HG02870 (cell line): ENCODE results near the gene TTLL1.

Source experiments
- ATAC-seq: cut with Tn5 transposase; IDR thresholded peaks from one replicate; pipeline ENCODE4 v1.9.1; 2021; ENCODE audit warnings: mild to moderate bottlenecking, moderate library complexity; ENCODE audit not compliant: unreplicated experiment

The TTLL1 gene

GRCh38 chr22:43014869-43015676, 74.1 kb downstream of the TTLL1 start, which contains the start of gene PACSIN2:
Gene PACSIN2, minus strand, starts transcription at chr22:43015149. Its CDS starts 103,069 bp downstream, at chr22:42912080.
- peak; percentile 93 for ATAC-seq

DNA sequence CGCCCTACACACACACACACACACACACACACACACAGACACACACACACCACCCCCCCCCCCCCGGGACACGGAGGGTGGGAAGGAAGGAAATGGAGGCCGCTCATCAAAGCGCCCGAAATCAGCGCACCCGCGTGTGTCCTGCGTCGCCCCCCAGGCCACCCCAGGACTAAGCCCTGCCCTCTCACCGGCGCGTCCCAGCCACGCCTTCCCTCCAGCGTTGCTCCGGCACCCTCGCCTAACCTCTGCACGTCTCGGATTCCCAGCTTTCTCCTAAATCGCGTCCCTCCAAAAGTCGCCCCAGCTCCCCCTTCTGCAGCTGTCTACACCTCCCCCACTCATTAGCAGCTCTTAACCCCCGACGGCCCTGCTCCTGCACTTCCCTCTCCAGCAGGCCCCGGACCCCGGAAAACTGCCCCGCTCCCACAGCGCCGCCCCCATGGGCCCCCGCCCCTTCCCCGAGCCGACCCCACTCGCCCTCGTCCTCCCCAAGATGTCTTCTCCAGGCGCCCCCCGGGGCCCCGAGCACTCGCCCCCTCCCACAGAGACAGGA, 74.8 kb downstream of the TTLL1 start:
- no peak for ATAC-seq

DNA sequence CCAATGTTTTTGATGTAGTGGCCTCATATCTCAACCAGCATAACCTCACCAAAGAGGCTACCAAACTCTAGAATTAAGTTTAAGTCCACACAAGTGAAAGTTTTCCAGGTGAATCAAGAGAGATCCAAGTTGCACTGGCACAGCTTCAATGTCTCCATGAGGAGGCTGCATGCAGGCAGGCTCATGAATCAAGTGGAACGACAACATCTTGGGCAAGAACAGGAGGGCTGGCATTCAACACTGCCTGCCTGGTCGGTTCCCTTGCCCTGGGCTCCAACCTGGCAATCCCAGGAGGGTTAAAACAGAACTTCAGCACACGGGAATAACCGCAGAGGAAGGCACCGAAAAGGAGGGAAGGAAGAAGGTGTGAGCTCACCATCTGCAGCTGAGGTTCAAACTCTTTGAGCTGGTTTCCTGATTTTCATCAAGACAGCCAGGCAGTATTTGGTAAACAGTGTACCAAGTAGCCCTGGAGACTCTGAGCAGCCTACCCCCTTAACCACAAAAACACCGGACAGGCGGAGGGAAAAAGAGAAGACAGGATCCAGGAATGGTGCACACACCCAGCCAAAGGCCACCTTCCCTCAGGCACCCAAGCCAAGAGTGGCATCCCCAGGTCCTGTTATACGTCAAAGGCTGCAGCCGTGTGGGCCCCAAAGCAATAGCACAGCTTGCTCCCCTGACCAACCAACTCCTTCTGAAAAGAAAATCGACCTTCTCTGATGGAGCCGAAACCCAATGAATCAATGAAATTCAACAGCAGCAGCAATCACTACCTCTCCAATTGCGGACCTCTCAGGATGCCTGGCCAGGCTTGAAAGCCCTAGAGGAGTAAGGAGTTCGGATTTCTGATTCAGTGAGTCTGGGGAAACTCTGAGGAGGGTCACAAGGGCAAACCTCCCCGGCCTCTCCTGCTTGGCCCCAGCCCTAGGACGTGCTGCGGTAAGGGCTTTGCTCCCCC, 75.6 kb downstream of the TTLL1 start:
- no peak for ATAC-seq

DNA sequence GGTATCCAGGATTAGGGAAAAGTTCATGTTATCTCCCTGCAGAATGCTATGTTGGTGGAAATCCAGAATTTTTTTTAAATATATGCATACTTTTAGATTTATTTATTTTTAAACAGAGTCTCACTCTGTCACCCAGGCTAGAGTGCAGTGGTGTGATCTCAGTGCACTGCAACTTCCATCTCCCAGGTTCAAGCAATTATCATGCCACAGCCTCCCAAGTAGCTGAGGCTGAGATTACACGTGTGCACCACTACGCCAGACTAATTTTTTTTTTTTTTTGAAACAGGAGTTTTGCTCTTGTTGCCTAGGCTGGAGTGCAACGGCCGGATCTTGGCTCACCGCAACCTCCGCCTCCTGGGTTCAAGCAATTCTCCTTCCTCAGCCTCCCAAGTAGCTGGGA, 76.8 kb downstream of the TTLL1 start:
- ATAC-seq: no peak

DNA sequence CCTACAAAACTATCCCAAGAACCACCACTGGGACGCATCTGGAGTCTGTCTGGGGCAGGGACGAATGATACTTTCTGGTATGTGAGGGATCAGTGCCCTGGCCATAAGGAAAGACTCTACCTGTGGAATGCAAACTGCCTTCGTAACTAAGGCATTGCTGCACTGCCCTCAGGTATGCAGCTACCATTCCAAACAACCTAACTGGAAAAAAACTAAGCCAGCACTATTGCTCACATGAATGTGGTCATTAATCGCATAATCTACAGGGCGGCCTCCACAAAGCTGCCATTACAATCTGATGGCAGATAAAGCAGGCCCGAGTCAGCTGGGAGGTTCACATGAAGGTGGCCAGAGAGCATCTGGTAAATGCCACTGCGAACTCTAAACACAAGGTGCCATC, 78.1 kb downstream of the TTLL1 start:
- ATAC-seq: no peak

DNA sequence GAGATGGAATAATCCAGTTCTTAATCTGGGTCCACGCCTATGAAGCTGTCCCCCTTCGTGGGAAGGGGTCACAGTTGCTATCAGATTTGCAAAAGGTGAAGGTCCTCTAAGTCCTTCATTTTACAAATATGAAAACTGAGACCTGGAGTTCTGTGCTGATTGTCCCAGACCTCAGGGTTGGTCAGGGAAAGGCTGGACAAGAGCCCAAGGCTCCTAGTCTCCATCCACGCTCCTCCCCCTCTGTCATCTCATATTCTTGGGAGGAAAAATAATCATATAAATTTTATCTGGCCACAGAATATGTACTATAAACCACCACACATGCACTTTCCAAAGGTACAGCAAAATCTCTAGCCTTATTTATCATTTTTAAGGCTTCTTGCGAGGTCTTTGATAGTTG, 79.7 kb downstream of the TTLL1 start:
- no peak for ATAC-seq

DNA sequence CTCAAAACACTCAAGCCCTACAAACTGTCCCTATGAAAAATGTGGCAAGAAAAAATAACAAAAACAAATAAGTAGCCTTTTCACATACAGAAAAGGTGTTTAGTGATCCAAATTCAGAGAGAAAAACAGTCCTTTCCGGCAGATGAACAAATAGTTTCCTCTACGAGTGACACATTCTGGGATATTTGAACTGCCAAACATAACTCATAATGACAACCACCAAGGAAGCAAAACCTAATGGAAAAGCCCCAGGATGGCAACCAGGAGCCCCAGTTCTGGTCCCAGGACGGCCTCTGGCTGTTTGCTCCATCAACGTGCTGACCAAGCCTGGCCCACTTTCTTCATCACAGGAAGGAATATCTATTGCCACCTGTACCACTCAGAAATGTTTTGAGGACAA, 80.3 kb downstream of the TTLL1 start:
- no peak for ATAC-seq

DNA sequence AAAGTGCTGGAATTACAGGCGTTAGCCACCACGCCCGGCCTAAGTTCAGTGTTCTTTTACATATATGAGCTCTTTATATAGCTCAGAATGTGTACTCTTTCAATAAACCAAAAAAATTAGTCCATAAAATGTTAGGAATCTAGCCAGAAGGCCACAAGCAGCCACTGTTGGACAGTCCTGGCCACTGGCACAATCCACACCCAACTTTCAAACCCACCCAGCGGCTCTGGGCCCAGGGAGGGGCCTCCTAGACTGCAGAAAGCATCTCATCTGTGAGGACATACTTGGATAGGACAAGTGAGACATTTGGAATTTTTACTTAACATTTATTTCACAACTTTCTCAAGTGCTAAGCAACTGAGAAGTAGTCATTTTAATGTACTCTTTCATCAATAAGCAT, 80.7 kb downstream of the TTLL1 start:
- ATAC-seq: no peak

- ATAC-seq: no peak
Observed at GRCh38 chr22:43007519-43008102, 81.6 kb downstream of the TTLL1 start.

GRCh38 chr22:43006753-43007152, 82.4 kb downstream of the TTLL1 start:
- no peak for ATAC-seq

GRCh38 chr22:43006016-43006505, 83.1 kb downstream of the TTLL1 start:
- no peak for ATAC-seq

GRCh38 chr22:43005106-43005505, 84.1 kb downstream of the TTLL1 start:
- no peak for ATAC-seq

DNA sequence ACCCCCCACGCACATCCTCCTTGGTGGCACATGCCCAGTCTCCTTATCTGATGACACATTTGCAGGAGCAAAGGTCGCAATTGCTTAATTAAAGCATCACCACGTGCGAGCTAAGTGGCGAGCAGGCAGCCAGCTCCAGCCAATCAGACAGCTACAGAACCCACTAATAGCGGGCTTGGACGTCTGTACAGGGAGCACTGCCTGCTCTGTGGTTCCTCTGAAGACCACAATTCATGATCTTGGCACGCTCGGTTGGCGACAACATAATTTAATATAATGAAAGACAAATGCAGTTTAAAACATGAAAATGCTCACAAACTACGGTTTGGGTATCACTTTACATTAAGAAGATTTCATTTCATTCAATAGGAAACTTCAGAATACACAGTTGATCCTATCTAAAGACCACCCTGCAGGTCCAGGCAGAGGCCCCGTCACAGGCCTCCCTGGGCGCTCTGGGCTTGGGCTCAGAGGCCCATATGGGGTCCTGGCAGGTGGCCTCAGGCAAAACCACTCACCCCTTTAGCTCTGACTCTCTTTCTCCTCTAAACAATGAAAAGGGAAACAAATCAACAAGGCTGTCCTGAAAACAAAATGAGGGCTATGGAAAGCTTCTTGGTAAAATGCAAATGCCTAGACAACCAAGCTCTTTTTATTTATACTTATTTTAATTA, 84.7 kb downstream of the TTLL1 start:
- ATAC-seq: no peak

GRCh38 chr22:43002202-43002586, 87.0 kb downstream of the TTLL1 start:
- ATAC-seq: no peak

GRCh38 chr22:43001271-43002201, 87.7 kb downstream of the TTLL1 start:
- no peak for ATAC-seq

GRCh38 chr22:43000441-43001175, 88.6 kb downstream of the TTLL1 start:
- ATAC-seq: no peak

DNA sequence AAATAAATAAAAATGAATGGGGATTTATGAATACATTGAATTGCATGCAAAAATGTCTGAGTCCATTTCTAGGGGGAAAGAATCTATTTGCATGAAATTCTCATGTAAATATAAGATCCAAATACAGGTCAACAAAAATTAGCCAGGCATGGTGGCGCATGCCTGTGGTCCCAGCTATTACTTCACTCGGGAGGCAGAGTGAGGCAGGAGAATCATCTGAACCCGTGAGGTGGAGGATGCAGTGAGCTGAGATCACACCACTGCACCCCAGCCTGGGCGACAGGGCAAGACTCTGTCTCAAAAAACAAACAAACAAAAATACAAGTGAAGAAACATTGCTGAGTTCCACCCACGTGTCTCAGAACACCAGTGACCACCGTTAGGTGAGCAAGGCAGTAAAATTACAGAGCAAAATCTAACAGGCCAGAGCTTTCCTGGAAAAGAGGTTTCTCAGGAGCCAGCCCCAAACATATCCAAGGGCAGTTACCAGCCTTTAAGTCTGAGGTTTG, 91.6 kb downstream of the TTLL1 start:
- no peak for ATAC-seq

DNA sequence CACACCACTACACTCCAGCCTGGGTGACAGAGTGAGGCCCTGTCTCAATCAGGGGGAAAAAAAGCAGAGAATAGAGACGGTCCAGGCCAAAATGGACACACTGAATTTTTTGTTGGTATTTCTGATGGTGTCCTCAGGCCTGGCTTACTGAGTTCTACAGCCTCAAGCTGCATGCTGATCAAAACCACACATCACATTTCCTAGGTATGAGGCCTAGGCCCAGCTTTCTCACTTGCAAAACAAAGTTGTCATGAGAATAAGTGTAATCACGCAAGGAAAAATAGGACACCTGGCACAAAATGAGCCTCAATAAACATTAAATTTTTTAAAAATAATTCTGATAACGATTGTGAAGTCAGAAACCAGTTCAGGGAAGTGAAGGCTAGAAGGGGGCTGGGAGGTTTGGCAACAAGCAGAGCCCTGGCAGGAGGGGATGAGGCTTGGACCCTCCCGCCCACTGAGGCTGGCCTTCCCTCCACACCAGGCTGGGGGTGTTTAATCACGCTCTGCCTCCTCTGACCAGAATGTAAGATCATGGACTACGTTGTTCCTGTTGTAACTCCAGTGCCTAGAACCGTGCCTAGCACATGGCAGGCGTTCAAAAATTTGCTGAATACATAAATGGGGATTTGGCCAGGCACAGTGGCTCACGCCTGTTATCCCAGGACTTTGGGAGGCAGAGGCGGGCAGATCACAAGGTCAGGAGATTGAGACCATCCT, 92.4 kb downstream of the TTLL1 start:
- no peak for ATAC-seq
